CD4-positive, alpha-beta T cell treated with Interferon gamma for 1 hour (primary cell): ENCODE measurements around the gene CAPSL.
A peak's percentile ranks its signal among the peaks of the same experiment; 100 is the strongest.
"Not testable (repeated sequence)": the region's sequence is repeated elsewhere in the genome, so short reads cannot be mapped to it uniquely, and the experiment has no call there.

Source experiments
- DNase-seq: peaks from one replicate; pipeline ENCODE4 v3.0.0-alpha.2; 2020

The CAPSL gene

DNA sequence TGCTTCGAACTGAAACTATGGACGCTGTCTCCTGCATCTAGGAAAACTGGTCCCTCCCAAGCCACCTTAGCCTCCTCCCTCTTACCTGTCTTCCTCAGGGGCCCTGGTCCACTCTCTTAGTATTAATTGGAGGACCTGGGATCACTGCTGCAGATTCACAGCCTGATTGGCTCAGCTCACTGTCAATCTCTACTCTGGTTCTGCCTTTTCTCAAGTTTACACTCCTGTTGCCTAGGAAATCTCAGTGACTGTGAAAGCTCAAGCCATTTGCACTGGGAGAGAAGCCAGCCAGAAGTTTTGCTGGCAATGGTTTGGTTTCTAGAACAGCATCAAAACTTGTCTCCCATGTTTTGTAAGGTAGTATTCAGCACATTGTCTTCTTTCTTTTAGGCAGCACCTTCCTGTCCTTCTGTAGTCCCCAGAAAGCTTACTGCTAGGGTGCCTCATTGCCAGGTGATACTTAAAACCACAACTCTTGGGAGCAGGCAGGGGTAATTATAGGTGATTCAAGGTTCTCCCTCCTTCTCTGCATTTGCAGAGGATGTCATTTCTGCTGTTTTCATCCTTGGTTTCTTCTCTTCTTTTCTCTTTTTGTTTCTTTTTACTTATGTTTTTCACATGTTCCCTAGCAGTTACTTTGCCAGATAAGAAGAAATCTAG, at the start of gene CAPSL:
Gene CAPSL, minus strand, starts transcription at position 55 of the 660 bp plus-strand sequence. CDS start 17,502 bp downstream, outside the sequence.
- no peak for DNase-seq

DNA sequence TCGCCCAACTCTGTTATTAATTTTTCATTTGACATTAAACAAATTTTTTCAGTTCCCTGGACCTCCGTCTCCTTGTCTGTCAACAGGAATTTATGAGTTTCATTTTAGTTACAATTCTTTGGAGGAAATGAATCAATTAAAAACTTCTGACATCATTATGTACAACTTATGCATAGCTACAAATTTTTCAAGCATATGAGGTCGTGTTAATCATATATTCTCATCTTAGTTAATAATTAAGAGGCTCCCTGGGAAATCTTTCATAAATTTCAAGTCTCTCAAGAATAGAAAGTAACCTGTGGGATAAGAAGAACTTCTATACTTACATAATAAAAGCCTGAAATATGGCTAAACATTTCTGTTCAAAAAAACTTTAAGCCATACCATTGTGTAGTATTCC, 49.4 kb upstream of the CAPSL start:
- no peak for DNase-seq

DNA sequence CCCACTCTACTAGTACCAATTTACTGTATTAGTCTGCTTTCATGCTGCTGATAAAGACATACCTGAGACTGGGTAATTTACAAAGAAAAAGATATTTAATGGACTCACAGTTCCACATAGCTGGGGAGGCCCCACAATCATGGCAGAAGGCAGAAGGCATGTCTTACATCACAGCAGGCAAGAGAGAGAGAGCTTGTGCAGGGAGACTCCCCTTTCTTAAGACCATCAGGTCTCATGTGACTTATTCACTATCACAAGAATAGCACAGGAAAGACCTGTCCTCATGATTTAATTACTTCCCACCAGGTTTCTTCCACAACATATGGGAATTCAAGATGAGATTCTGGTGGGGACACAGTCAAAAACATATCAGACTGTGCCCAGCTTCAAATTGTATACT, 41.3 kb upstream of the CAPSL start:
- no peak for DNase-seq

DNA sequence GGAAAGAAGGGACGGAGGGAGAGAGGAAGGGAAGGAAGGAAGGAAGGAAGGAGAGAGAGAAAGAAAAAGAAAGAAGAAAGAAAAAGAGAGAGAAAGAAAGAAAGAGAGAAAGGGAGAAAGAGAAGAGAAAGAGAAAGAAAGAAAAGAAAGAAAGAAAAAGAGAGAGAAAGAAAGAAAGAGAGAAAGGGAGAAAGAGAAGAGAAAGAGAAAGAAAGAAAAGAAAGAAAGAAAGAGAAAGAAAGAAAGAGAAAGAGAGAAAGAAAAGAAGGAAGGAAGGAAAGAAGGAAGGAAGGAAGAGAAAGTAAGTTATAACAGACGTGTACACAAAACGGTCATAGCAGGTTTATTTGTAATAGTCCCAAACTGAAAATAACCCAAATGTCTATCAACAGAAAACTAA, 38.4 kb upstream of the CAPSL start:
- DNase-seq: not testable (repeated sequence)

DNA sequence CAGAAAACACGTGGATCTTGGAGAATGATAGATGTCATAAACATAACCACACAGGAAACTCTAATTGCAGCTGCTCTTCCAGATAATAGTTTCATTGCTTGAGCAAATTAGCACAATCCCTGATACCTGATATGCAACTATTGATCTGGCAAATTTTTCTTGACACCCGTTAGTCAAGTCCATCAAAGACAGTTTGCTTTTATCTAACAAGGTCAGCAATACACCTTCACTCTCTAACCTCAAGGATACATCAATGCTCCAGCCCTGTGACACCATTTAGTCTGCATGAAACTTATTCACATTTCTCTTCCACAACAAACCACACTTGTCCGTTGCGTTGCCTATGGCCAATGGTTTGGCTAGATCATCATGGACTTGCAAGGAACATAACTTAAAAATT, 36.1 kb upstream of the CAPSL start:
- no peak for DNase-seq

DNA sequence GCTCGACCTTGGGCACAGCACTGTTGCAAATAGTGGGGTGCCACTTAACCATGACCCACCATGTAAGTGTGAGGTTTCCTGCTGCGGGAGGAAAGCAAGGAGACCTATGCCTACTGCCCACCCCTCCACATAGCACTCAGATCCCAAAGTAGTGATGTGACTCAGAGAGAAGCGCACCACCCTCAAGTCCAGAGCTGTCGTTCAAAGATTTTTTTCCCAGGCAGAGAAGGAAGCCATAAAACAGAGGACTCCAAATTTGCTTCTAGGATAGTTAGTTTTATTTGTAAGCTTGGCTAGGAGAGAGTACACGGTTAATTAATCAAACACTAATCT, 33.4 kb upstream of the CAPSL start:
- DNase-seq: no peak

DNA sequence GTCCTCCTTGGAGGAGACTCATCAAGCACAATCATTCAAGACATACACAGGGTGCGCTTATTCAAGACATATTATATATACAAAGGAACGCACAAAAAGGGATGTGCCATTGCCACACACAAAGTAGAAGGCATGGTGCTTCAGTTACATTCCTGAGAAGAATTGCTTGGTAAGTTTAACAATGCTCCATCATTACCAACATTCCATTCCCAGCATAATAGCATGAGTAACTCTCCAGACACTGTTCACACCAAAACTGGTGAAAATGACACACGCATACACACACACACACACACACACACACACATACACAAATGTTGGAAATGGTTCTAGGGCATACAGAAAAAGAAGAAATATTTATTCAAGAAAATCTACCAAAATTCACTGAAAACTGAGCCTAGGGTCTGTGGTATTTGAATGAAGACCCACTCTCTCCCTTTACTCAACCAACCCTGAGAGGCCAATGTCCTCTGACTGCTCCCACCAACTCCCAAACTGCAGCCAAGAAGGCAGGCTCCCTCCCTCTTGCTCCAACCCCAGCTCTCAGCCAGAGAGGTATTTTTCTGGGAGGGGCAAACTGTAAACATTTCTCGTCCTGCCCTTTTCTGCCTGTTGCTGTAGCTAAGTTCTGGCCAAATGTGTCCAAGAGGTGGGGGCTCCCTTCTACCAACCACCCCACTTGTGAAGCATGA, 32.9 kb upstream of the CAPSL start:
- DNase-seq: no peak

DNA sequence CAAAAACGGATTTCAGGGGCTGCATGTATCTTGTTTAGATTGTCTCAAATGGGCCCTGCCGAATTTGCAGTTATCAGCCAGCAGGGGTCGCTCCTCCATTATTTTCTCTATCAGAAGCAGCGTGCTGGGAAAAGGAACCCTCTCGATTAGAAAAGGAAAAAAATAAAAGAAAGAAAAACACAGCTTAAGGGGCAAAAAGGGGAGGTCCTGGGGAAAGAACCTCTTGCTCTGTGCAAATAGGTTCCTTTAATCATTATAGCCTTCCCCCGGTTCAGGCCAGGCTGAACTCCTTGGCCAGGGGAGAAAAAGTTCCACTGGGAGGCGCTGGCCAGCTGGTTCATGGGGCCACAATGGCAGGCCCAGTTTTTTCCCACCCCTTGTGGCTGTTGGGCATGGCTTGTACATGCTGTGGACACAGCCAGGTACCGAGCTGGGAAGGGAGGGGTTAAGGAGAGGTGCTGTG, 25.0 kb upstream of the CAPSL start:
- no peak for DNase-seq

DNA sequence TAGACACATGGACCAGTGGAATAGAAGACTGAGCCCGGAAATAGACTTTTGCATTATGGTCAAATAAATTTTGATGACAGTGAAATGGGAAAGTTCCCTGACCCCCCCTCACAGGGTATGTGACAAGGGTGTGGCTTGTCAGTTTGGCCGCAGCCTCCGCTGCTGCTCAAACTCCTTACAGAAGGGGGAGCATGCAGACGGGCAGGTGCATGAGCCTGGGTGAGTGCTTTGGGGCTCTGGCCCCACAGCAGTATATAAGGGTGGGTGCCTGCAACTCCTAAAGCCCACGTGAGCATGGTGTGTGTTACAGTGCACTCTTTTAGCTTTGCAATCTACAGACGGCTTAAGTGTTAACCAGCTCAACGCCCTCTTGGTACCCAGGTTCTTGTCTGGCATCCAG, 21.9 kb upstream of the CAPSL start:
- no peak for DNase-seq

DNA sequence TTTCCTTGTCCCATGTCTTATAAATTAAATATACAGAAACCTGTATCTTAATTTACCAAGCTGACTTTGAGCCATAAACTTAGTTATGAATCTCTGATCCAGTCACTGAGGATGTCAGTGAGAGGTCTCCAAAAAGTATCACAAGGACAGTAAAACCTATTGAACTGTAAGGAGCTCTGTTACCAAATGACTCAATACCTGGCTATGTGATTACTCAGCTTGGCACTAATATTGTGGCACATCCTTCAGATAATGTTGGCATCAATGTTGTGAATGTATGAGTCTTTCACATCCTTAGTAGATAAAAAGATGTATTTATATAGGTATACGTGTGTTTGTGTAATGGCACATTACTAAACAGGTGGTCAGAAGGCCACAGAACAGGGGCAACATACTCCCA, 18.0 kb upstream of the CAPSL start:
- DNase-seq: no peak

DNA sequence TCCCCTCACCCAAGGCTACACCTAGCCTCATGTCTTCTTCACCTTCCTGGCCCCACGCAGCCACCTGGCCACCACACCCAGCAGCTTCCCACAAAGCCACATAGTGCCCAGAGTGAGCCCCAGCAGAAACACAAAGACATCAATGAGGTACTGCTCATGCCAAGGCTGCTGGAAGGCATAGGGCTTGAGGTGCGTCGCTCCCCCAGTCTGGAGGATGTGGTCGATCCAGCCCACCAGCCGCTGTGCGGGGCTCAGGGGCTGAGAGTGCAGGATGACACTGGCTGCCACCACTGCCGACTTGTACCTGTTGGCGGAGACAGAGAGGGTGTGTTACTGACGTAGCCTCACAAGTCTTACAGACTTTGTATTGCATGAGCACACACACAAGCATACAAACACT, 15.8 kb upstream of the CAPSL start:
- no peak for DNase-seq

DNA sequence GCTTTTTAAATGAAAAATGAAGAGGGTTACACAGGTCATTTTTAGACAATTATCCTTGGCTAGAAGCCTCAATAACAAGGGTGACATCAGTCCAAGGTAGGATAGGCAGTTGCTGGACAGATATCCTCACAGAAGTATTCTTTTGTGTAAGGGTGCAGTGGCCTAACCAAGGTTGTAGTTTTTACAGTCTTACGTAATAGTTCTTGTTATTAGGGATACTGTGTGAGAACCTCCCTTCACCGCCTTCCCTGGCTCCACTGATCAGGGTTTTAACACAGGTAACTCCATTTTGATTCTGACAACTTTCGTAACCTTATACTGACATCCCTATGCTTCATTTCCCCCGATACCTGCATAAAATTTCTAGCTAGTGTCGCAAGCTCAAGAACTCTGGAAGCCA, 8.7 kb upstream of the CAPSL start:
- DNase-seq: no peak

DNA sequence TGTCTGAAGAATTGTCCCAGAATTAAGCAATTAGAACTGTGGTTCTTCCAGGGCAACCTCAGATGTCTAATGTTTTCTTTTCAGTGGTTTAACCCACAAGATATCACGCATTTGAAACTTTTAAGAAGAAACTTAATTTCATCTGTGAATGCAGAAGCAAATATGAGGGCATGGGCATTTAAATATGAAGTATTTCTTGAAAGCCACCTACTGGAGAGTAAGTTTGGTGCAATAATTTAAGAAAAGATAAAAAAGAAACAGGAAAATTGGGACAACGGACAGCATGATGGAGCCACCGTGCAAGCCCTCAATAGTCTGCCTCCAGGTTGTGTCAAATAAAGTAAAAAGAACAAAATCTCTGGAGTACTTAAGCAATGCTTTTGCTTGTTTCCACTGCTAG, 1.2 kb upstream of the CAPSL start:
- DNase-seq: no peak

DNA sequence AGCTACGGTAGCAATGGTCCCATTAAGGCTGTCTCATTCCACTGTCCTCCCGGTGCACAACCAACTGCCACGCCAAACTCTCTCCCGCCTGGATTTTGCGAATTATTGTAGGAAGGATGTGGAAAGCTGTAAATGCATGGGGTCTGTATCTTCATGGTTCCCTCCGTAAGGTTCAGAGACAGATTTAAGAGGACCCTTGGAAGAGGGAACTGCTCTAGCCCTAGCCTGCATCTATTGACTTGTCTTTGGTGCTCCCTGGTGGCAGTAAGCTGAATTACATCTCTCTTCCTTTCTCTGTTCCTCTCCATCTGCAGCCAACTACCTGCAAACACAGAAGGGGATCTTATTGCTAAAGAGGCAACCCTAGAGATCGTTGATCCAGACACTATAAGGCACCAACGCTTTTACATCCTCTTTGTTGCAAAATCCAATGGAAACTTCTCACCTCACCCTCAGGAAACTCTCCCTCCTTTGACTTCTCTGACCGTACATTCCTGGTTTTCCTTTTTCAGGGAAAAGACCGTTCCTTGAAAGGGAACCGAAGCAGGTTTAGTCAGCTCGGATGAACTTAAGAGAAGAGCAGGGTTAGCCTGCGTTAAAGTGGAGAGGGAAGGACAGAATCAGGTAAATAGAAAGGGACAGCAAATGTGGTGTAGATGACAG, 11.9 kb downstream of the CAPSL start:
- peak; percentile 30 for DNase-seq

DNA sequence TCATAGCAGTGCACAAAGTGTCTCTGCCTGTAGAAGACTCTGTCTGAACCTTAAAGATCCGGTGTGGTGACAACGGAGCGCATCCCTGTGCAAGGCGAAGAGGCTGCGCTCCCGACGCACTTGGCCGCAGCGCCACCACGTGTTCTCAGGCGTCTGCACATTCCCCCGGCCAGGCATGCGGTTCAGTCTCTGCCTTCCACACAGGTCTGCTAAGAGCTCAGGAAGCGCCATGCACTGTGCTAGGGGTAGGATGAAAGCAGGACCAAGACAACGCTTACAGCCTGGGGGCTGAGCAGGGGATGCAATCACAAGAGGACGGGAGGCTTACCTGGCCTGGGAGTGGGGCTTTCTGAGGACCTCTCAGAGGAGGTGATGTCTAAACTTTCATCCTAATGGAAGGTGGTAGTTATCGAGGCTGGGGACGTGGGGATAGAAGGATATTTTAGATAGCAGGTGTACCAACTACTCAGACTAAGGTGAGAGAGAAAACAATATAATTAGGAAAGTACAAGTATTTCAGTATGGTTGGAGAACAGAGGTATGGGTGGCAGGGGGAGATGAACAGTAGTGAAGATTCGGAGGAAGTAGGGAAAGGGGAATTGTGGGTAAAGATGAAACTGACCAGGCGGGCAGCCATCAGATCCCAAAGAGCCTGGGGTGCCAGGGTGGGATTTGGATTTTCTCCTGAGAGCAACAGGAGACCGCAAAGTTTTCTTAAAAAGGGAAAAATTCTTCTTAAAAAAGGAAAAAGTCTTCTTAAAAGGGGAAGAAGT, 13.3 kb downstream of the CAPSL start:
- DNase-seq: peak; percentile 80

DNA sequence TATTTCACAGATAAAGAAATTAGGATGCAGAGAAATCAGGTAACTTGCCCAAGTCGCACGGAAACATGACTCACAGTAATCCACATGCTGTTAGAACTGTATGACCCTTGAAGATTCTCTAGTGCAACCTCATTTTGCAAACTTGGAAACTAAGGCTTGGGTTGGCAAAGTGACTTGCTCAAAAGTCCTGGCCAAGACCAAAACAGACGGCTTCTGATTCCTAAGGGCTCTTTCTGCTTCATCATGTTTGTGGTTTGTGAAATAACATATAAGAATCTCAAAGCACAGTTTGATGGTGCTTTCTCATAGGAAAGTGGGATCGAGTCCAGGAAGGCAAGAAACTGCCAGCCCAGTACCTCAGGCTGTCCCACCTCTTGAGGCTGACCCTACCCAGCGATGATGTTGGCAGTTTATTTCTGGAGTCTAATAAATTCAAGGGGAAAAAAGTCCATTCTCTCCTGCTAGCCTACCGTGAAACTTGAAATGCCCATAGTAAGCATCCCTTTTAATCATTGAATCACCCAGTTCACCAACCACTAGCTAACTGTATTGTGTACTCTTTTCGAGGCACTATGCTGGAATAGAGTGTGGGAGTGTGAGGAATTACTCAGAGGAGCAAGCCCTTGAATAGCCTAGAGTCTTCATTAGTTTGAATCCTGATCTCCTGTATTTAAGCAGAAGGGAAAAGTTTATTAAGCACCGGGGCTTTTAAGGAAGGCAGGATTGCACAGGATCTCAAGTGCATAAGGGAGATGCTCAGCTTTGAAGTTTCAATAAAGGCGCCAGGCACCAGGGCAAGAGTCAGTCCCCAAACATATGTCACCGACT, 14.1 kb downstream of the CAPSL start:
- DNase-seq: no peak

DNA sequence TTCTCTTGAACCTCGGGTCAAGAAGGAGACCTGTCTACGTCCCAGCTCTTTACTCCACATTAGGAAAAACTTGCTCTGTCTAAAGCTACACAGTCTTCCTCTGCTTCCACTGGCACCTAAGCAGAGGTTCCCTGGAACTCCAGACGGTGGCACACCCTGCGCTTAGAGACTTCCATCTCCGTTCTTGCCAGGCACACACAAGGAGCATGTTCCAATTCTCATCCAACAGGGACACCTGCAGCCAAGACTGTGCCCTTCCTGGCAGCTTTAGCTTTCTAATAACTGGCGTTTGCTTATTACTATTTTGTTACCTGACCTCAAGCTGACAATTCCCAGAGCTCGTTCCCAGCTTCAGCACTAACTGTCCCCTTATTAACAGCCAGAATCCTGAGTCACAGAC, 16.0 kb downstream of the CAPSL start:
- DNase-seq: no peak

DNA sequence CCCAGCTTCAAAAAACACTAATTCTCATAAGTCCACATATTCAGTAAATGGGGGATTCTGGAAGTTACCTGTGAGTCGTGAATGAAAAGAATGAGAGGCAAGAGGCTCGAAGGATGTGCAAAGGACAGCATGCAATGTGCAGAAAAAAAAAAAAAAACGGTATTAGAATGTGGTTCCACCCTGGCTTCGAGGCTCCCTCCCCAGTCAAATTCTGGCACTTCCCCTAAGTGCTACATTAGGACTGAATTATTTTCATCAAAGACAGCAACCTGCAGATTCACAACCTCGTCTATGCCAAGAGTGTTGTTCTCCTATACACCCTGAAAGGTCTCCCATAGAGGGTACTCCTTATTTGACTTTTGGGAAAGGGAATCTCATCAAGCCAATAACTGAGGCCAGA, 16.5 kb downstream of the CAPSL start:
- no peak for DNase-seq

DNA sequence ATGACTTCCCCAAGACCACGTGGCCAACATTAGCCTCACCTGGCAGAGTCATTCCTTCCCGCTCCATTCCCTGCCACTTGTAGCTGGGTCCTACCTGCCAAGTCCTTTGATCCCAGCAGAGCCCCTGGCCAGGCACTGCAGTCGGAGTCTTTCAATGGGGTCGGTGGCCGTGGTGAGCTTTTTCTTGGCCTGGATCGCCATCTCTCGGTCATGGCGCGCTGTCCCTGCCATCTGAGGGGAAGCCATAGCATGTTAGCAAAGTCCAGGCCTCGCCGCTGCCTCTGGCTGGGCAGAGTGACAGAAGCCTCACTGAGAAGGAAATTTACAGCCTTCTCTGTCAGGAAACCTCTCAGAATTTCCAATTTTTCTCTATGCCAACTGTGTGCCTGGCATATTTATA, 17.5 kb downstream of the CAPSL start:
- DNase-seq: no peak

DNA sequence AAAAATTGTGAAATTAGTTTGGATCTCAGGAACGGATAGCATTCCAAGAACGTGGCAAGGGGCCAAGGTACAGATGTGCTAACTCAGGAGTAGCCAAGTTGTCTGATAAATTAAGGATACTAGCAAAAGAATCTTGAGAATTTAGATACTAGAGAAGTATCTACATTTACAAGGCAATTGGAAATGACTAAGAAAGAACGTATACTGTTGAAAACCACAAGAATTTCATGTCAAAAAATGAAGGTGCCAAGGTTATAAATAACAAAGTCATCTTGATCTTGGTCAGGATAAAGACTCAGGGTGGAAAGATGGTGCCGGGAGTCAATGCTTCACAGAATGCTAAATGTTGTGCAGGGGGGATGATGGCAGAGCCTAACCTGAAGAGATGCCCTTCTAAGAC, 19.2 kb downstream of the CAPSL start:
- DNase-seq: no peak

DNA sequence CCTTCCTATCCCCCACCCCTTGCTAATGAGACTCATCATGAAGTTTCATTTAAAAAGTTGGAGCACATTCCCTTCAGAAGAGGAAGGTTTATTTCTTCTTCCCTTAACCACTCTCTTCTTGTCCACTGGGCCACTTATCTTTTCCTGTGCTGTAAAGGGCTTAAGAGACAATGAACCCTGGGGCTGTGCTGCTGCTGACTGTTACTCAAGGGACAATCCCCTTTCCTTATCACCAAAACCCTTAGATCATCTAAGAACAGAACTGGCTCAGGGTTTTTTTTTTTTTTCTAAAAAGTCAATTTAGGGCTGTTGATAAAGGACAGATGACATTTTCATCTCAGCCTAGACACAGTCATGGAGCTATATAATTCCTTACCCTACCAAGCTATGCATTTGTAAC, 29.6 kb downstream of the CAPSL start:
- no peak for DNase-seq

DNA sequence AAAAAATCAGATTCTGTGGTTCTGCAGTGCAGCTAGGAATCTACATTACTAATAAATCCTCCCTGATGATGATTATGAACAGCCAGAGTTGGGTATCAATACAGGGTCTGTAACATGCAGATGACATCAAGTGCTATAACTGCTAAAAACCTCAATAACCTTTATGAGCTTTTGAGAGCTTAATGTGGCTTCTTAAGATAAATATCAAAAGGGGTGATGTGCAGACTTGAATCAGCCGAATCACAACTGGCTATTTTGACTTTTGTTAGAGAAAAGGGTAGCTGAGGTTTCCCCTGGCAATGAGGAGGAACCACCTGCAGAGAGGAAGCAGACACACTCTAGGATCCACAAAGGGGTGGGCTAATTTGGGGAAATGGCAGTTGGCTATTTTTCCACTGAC, 30.2 kb downstream of the CAPSL start:
- DNase-seq: no peak
